Measurements from ENCODE around the gene TMED1.
"Not testable (repeated sequence)": the region's sequence is repeated elsewhere in the genome, so short reads cannot be mapped to it uniquely, and the experiment has no call there.

TMED1 gene

GRCh38 chr19:10835754-10836478 is at the start of gene TMED1:
TMED1 (minus strand) TSS chr19:10836212; CDS start chr19:10836191, 21 bp downstream.
- no peak for TF ChIP-seq CTCF (IDR thresholded peaks at IDR 0.05; ENCODE audit: insufficient read depth, low read depth, low read length, missing control alignments)
- peak within 1 kb of the TSS; percentile 78 for H3K4me3 ChIP-seq (ENCODE audit: low read length)
- peak; percentile 100 for DNase-seq (ENCODE audit: low read depth)

GRCh38 chr19:10885201-10886169 is 49.5 kb upstream of the TMED1 start:
- DNase-seq (ENCODE audit: low read depth): no peak
- TF ChIP-seq CTCF (IDR thresholded peaks at IDR 0.05; ENCODE audit: insufficient read depth, low read depth, low read length, missing control alignments): no peak
- no peak overlapping the region for H3K4me3 ChIP-seq (ENCODE audit: low read length)

GRCh38 chr19:10884274-10884673 is 48.3 kb upstream of the TMED1 start:
- TF ChIP-seq CTCF (IDR thresholded peaks at IDR 0.05; ENCODE audit: insufficient read depth, low read depth, low read length, missing control alignments): no peak
- peak; percentile 67 for DNase-seq (ENCODE audit: low read depth)
- H3K4me3 ChIP-seq (ENCODE audit: low read length): no peak overlapping the region

- no peak overlapping the region for H3K4me3 ChIP-seq (ENCODE audit: low read length)
- no peak for TF ChIP-seq CTCF (IDR thresholded peaks at IDR 0.05; ENCODE audit: insufficient read depth, low read depth, low read length, missing control alignments)
- DNase-seq (ENCODE audit: low read depth): no peak
Measured at GRCh38 chr19:10882108-10882457, 46.1 kb upstream of the TMED1 start.

- H3K4me3 ChIP-seq (ENCODE audit: low read length): no peak overlapping the region
- TF ChIP-seq CTCF (IDR thresholded peaks at IDR 0.05; ENCODE audit: insufficient read depth, low read depth, low read length, missing control alignments): no peak
- no peak for DNase-seq (ENCODE audit: low read depth)
Measured at GRCh38 chr19:10881403-10882107, 45.5 kb upstream of the TMED1 start.

GRCh38 chr19:10878253-10878652 is 42.2 kb upstream of the TMED1 start:
- no peak for DNase-seq (ENCODE audit: low read depth)
- no peak overlapping the region for H3K4me3 ChIP-seq (ENCODE audit: low read length)
- TF ChIP-seq CTCF (IDR thresholded peaks at IDR 0.05; ENCODE audit: insufficient read depth, low read depth, low read length, missing control alignments): no peak

- not testable (repeated sequence) for DNase-seq (ENCODE audit: low read depth); H3K4me3 ChIP-seq (ENCODE audit: low read length)
Measured at GRCh38 chr19:10877608-10878007, 41.6 kb upstream of the TMED1 start.
